HG03469 (cell line): ENCODE data around the gene TBC1D2B.

Source experiments
- ATAC-seq: cut with Tn5 transposase; IDR thresholded peaks from one replicate; pipeline ENCODE4 v1.9.1; 2021; ENCODE audit warnings: mild to moderate bottlenecking, moderate library complexity, moderate number of reproducible peaks; ENCODE audit not compliant: unreplicated experiment

Gene TBC1D2B

DNA sequence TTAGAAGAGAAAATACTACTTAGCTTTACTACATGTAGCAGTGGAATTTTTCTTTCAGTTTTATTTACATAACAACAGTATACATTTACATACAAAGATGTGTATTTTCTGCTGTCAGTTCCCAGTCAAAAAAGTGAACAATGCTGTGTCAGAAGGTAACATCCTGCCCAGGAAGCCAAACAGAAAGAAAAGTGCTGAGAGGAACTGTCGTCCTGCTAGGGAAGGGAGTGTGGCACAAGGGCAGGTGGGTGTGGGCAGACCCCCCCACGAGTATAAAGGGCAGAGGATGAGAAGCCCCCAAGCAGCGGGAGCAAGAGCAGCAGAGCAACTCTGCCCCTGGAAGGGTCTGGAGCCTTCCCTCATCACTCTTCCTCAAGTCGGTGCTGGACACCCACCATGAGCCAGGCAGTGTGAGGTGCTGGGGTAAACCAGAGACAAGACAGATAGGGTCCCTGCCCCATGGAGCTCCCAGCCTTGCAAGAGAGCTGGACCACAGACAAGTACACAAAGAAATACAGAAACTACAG, 39.7 kb downstream of the TBC1D2B start:
- ATAC-seq, result no peak

DNA sequence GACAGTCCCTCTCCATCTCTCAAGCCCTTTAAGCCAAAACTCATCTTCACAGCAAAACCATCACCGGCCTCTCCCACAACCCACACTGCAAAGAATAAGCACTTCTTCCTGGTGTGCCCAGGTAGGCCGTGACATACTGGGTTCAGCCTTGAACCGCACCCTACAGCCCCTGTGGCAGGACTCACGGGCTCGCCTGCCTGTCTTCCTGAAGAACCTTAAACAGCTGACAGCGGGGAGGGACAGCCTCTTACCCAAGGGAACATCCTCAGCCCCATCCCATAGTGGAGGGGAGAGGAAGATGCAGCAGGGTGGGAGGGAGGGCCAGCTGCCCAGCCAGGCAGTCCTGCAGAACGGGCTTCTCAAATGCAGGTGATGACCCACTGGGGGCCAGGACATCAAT, 40.2 kb downstream of the TBC1D2B start:
- no peak for ATAC-seq

DNA sequence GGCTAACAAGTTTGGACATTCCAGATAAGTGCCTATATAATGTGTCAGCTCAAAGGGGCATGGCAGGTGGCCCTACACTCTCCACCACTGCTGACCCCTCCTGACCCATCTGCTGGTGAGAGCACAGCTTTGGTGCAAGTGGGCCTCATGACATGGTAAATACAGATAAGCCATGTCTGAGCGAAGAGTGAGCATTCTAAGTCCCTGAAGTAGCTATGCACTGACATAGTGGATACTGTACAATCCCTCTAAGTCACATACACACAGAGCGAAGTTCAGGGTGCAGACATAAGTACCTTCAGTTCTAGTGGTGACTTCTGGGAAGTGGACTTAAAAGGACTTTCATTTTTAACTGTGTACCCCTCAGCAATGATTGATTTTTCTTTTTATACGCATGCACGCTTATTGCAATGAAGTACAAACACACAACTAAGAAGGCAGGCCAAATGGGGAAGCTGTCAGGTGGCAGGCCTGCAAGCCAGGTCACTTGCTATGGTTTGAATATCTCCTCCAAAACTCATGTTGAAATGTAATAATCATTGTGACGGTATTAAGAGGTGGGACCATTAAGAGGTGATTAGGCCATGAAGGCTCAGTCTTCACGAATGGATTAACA, 41.5 kb downstream of the TBC1D2B start:
- no peak for ATAC-seq

DNA sequence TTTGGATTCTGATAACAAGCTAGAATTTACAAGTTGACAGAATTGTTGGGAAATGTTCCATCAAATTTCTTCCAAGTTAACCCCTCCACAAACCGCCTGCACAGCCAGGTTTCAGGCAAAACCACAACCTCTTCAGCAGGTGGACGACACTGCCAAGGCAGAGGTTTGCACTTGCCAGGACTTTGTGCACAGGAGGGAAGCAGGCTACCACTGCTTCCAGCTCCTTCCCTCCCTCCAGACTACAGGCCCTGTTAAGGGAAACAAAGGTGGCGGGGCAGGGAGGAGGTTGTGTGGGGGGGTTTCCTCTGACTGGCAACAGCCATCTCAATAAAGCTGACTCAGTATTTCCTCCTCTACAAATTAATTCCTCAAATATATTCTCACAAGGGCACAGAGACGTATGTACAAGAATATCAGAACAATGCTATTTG, 42.2 kb downstream of the TBC1D2B start:
- ATAC-seq, result no peak

DNA sequence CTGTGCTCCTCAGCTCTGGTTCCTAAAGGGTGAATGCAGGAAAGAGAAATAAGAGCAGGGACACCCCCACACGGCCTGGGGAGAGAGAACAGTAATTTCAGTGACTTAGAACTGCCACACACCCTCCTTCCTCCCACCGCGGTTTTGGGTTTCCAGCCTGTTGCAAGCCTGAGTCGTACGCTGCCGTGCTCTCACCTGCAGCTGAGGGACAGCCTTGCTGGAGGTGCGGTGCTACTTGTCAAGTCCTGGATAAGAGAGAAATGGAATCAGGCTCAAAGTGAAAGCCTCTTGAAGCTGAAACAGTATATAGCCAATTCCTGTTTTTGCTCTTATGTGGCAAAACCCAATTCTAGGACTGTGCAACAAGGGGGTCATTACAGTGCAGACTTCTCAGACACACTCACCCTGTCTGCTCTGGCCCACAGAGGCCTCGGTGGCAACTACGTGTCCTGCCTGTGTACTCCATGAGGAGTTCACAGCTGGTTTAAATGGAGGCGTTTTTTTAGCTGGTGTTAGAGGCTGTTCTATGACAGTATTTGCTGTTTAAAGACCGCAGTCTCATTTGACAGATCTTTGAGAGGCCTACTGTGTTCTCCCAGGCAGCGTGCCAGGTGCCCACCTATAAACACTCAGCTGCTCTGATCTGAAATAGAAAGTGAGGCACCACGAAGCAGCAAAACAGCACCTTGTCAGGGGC, 42.9 kb downstream of the TBC1D2B start:
- ATAC-seq, result no peak

DNA sequence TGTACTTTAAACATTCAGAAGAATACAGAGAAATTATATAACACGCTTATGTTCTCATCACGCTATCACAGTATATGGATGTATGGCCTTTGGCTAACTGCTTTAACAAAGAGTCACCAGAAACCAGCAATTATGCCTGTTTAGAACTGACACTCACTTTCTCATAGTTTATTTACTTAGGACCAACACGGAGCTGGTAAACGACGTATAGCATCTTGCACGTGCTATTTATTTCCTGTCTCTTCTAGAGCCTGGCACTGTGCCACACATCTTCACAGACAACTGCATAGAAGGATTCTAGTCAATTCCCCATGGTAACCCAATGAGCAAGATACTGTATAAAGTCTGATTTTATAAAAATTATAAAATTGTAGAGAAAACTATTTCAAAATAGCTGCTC, 43.6 kb downstream of the TBC1D2B start:
- no peak for ATAC-seq

DNA sequence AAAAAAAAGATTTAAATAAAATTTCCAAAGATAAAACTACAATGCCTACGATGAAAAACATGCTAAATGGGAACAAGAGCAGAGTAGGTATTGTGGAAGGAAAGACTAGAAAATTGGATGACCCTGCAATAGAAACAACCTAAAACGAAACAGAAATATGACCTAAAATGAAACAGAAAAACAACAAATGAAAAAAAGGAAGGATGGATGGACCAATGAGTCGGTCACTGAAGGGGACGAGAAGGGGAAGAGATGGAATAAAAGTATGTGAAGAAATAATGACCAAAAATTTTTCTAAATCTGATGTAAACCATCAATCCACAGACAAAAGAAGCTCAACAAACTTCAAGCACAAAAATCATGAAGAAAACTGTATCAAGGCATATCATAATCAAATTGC, 44.8 kb downstream of the TBC1D2B start:
- no peak for ATAC-seq

DNA sequence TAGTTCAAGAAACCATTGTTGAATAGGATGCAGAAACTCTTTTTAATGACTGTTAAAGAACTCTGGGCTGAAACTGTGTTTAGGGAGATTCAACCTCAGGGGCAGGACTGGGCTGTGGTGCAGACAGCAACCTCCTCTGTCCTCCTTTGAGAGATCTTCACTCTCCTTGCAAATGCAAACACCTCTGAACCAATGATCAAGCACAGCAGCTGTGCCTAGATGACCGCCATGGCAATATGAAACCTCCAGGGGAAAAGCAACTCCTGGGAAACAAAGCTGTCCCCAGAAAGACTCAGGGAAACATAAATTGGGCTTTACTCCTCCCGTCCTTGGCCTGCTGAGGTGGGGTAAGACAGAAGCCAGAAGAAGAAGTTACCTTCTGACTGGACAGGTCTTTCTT, 52.6 kb downstream of the TBC1D2B start:
- no peak for ATAC-seq

DNA sequence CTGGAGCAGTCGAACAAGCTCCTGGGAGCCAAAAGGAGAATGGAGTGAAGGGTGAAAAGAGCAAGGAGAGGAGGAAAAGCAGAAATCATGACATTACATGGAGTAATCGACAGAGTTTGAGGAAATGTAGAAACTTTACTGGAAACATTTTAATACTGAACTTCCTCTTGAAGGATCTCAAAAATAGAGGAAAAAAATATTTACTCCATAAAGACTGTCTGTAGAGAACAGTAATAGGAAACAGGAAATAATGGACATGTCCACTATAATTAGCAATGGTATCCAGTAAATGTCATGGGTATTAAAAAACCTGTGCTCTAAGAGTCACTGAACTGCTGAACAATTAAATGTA, 53.0 kb downstream of the TBC1D2B start:
- ATAC-seq, result no peak

DNA sequence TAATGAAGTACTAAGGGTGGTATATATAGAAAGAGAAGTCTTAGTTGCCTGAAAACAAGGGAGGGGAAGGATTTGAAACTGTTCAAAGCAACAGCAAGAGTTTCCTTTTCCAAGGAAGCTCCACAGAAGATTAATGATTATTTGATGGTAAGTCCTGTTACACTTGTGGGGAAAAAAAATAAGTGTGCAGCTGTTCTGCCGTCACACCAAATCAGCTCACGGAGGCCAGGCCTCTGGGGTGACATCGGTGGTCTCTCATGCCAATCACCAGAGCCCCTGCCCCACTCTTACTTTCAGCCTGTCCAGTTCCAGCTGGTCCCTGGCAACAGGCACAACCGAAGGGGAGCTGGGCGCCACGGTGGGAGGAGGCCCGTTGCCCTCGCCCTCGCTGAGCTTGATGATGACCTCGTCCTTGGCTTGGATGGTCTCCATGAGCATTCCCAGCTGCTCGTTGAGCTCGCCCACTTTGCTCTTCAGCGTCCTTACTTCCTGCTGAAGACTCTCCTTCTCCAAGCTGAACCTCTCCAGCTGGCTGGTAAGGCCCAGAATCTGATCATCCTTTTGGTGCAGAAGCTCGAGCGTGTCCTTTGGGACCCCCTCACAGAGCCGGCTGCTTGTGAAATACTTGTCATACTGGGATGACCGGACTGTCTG, 53.5 kb downstream of the TBC1D2B start:
- ATAC-seq, result no peak

DNA sequence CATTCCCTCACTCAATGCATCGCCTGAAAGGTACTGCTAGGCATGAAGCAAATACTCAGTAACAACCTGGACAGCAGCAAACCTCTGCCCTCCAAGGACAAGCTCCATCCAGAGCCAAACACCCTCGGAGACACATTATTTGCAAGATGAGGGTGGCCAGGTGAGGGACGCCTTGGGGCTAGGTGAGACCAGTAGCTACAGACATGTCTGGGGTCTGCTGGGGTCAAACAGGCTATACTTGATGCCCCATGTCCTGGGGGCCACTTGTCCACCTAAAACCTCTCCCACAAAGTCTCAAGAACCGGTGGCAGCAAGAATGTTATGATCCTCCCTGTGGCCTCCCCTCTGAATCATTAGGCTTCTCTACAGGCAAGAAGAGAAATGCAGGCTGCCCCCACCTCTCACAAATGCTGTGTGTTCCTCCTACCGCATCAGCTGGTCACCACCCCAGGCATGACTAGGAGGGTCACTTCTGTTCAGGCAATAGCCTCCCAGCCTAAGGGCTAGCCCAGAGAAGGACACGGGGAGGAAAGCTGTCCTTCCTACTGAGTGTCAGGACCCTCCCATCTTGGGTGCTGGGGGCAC, 54.3 kb downstream of the TBC1D2B start:
- no peak for ATAC-seq

DNA sequence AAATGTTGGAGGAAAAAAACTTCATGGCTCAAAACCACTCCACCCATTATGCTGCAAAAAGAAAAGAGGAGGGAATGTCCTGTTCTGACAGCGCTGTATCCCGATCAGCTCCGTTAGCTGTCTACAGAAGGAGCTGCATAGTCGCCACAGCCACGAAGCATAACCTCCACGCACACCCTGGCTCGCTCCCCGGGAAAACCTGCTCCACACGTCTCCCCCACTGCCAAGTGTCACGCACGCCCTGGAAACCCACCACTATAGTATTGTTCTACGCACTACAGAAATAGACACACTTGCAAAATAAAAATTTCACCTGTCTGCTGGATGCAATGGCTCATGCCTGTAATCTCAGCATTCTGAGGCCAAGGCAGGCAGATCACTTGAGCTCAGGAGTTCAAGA, 55.8 kb downstream of the TBC1D2B start:
- ATAC-seq, result no peak

DNA sequence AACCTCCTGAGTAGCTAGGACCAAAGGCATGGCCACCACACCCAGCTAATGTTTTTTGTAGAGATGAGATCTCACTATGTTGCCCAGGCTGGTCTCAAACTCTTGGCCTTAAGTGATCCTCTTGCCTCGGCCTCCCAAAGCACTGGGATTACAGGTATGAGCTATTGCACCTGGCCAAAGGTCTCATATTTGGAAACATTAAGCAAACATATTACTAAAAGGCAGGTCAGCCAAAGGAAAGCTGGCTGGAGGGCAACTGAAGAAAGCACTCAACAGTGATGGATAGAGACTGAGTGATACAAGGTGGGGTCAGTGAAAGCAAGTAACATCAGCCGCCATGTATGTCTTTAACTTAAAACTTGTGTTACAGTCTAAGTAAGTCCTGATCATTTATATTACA, 57.5 kb downstream of the TBC1D2B start:
- no peak for ATAC-seq

DNA sequence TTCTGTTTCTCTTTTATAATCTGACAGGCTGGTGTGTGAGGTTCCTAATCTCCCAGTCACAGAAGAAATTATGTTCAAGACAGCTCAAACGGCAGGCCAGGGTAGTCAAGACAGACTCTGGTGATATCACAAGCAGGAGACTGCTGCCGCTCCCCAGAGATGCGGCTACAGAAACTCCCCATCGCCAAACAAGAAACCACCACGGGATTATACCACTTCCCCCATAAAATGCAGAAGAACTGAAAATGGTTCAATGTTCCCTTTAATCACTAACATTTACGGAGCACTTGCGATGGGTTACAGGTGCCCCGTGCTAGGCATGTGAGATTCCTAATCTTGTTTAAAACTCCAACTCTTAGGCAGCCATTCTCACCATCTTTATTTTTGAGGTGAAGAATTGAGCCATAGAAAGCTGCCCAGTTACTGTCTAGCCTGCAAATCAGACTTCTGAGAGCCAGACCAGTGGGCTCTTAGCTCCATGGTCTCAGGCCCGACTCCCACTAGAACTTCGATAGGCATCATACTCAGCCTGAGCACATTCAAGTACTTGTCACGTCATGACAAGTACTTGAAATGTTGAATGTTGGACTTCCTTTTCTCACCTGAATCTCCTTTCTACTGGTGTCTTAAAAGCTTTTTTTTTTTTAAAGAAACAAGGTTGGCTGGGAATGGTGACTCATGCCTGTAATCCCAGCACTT, 58.4 kb downstream of the TBC1D2B start:
- no peak for ATAC-seq

DNA sequence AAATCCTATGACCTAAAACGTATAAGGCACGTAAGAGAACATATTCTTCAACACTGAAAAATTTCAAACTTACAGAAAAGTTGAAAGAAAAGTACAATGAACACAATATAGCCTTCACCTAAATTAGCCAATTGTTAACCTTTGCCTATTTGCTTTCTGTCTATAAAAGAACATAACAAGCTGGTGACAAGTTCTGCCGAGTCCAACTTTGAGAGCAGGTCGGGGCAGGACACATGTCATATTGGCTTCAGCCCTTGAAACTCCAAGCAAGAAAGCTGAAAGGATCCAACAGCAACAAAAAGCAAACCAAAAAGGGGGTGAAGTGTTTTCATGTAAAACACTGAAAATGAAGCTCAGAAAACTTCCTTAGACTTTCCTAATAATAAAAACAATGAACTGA, 59.1 kb downstream of the TBC1D2B start:
- ATAC-seq, result no peak

DNA sequence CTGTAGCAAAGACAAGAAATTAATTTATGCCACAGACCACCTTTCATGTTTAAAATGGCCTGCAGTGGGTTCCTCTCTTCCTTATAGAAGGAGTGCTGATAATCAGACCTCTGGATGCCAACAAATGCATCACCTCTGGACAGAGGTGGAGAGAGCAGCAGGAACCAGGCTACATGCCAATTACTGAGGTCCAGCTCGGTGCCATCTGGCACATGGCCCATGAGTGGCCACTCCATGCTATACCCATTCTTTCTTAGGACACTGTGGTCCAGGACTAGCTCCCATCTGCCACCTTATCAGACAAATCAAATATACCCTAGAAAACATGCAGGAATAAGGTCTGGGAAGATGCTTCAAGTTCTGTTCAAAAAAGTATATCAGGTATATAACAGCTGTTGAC, 60.7 kb downstream of the TBC1D2B start:
- no peak for ATAC-seq

DNA sequence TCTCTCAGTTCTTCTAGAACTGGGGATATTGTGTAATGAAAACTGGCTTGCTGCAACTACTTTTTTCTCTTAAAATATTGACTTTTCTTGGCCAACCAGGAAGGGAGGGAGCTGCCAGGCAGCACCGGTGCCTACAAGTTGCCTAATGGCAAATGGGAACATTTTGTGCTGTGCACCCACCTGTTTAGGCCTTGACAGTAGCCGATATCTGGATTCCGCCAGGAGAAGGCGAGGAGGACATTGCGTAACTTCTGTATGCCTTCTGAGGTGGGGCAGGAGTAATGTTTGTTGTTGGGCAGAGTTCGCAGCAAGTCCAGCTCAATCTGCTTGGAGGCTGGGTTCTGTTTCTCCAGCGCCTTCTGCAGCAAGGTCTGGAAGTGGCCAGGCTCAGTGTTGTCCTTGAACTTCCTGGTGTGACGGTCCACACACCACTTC, 64.9 kb downstream of the TBC1D2B start:
- no peak for ATAC-seq

DNA sequence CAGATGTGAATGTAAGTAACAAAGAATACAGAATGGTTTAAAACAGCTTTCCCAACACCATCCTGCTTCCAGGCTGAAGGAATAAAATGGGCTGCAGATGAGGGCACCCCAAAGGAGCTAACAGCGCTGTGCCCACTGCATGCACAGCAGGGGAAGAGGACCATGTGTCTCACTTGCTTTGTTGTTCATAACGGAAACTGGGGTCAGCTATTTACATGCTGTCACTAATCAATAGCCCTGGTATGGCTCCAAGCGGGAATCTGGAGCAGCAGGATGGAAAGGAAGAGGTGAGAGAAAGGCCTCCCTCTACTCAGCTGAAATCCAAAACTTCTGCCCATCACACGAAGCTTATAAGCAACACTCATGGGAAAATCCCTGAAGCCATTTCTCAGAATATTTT, 67.4 kb downstream of the TBC1D2B start:
- no peak for ATAC-seq

DNA sequence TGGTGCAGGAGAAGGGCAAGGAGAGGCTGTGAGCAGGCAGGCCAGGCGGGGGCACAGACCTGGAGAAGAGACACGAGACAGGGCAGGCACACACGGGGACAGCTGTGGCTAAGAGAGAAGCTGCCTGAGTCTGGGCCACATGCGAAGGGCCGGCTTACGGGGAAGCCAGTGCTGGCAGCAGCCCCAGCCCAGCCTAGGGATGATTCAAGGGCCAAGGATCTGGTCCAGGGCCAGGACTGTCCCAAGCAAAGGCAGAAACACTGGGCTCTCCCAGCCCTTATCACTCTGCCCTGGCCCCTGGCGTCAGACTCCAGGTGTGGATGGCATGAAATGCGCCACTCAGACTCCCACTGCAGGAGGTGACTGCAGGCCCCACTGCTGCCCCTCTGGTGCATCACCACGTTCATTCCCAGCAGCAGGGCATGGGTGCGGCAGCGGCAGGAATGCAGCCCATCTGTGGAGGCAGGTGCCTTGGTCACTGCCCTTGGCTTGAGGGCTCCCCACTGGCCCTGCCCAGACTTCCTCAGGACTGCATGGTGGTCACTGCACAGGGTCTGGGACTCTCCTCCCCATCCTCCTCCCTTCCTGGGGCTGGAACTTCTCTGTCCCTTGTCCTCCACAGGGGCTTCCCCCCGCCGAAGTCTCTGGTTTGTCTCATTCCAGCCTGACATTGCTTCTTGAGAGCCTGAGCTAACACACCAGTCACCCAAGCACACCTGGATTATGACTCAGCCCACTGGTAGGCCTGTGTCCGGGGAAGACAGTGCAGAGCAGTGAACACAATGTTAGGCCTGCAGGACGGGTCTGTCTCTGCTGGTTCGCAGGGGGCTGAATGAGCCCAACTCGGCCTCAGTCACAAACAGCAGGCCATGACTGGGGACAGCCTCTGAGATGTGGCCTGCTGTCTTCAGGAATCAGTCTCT, 69.3 kb downstream of the TBC1D2B start:
- ATAC-seq, result no peak
